Nephron progenitor cell (in vitro differentiated cells): ENCODE results near the gene ODAM.
A peak's percentile ranks its signal among the peaks of the same experiment; 100 is the strongest.

Source experiments
- DNase-seq: peaks from one replicate; pipeline ENCODE4 v3.0.0; 2021
- H3K27ac Mint-ChIP-seq: 2 replicates; pipeline ENCODE4 v1.8.0; 2021; ENCODE audit warnings: mild to moderate bottlenecking, moderate library complexity, mixed read lengths
- H3K27me3 Mint-ChIP-seq: 2 replicates; pipeline ENCODE4 v1.8.0; 2021; ENCODE audit warnings: mild to moderate bottlenecking, low read depth, mixed read lengths; ENCODE audit not compliant: poor library complexity
- H3K36me3 Mint-ChIP-seq: 2 replicates; pipeline ENCODE4 v1.8.0; 2021; ENCODE audit warnings: low read depth, mixed read lengths
- H3K4me1 Mint-ChIP-seq: 2 replicates; pipeline ENCODE4 v1.8.0; 2021; ENCODE audit warnings: mixed read lengths
- H3K4me3 Mint-ChIP-seq: 2 replicates; pipeline ENCODE4 v1.8.0; 2021; ENCODE audit warnings: mild to moderate bottlenecking, moderate library complexity, mixed read lengths
- H3K9me3 Mint-ChIP-seq: 2 replicates; pipeline ENCODE4 v1.8.0; 2021; ENCODE audit warnings: mild to moderate bottlenecking, moderate library complexity, mixed read lengths
- CTCF ChIP-seq: fragments of 200-600 bp; sonication (generic); IDR thresholded peaks from 2 replicates; pipeline ENCODE4 v1.5.0; 2021; ENCODE audit warnings: antibody characterized with exemption

The ODAM gene

GRCh38 chr4:70178075-70178660 is 17.4 kb upstream of the ODAM start:
- DNase-seq: no peak
- Mint-ChIP-seq H3K27ac (no peak overlapping the region), H3K36me3 (no peaks in the 10 kb centered on the region), H3K9me3 (no peaks in the 10 kb centered on the region), H3K4me1 (no peaks in the 10 kb centered on the region), H3K4me3 (no peak overlapping the region), H3K27me3 (peaks cover 4% of the 10 kb centered on the region)
- TF ChIP-seq CTCF: no peak

- Mint-ChIP-seq H3K9me3 (no peaks in the 10 kb centered on the region), H3K4me1 (no peaks in the 10 kb centered on the region), H3K27ac (no peak overlapping the region), H3K4me3 (no peak overlapping the region), H3K27me3 (peaks cover 4% of the 10 kb centered on the region), H3K36me3 (no peaks in the 10 kb centered on the region)
- DNase-seq: no peak
- TF ChIP-seq CTCF: no peak
Observed at GRCh38 chr4:70179811-70180210, 15.7 kb upstream of the ODAM start.

GRCh38 chr4:70181864-70182263 is 13.7 kb upstream of the ODAM start:
- Mint-ChIP-seq H3K4me3 (no peak overlapping the region), H3K27ac (no peak overlapping the region), H3K9me3 (no peaks in the 10 kb centered on the region)

GRCh38 chr4:70182517-70183167 is 12.9 kb upstream of the ODAM start:
- H3K27ac Mint-ChIP-seq: no peak overlapping the region
- no peaks in the 10 kb centered on the region for H3K4me1 Mint-ChIP-seq

More at GRCh38 chr4:70181864-70182263, 13.7 kb upstream of the ODAM start:
- Mint-ChIP-seq H3K36me3 (no peaks in the 10 kb centered on the region), H3K4me1 (no peaks in the 10 kb centered on the region), H3K27me3 (peaks cover 4% of the 10 kb centered on the region)
- no peak for DNase-seq
- no peak for TF ChIP-seq CTCF

GRCh38 chr4:70183168-70183939 is 12.2 kb upstream of the ODAM start:
- no peaks in the 10 kb centered on the region for H3K36me3 Mint-ChIP-seq
- H3K27me3 Mint-ChIP-seq: no peaks in the 10 kb centered on the region
- H3K27ac Mint-ChIP-seq: no peak overlapping the region
- DNase-seq: peak; percentile 50
- no peaks in the 10 kb centered on the region for H3K9me3 Mint-ChIP-seq
- H3K4me3 Mint-ChIP-seq: no peak overlapping the region
- peak; percentile 86 for TF ChIP-seq CTCF
- H3K4me1 Mint-ChIP-seq: no peaks in the 10 kb centered on the region

More at GRCh38 chr4:70182517-70183167, 12.9 kb upstream of the ODAM start:
- Mint-ChIP-seq H3K4me3 (no peak overlapping the region), H3K9me3 (no peaks in the 10 kb centered on the region), H3K27me3 (peaks cover 4% of the 10 kb centered on the region), H3K36me3 (no peaks in the 10 kb centered on the region)
- DNase-seq: no peak
- no peak for TF ChIP-seq CTCF
